CD14-positive monocyte (primary cell): ENCODE results near the gene ULK3. TPM values are rescaled to one million over a fixed set of nuclear protein-coding genes. Genes with fewer than 3 reads are reported as not detected.
A peak's percentile ranks its signal among the peaks of the same experiment; 100 is the strongest.

Experiments used
- DNase-seq, 3 donors: peaks; one replicate each; pipeline ENCODE4 v3.0.0-alpha.2; 2011 to 2022
- H2AFZ ChIP-seq: 2 replicates; pipeline ENCODE4 v1.6.0; 2012; ENCODE audit warnings: mild to moderate bottlenecking, low read depth, low read length, inconsistent platforms; ENCODE audit not compliant: insufficient read depth, poor library complexity, severe bottlenecking
- H3K27ac ChIP-seq, 2 donors: 1 replicate in 1 of 2; 2 replicates in 1 of 2; pipeline ENCODE4 v1.5.1; 2012 to 2013; ENCODE audit warnings: low read length in 2 of 2, control low read depth in 1 of 2, inconsistent platforms in 1 of 2, low read depth in 1 of 2, mild to moderate bottlenecking in 1 of 2
- H3K27me3 ChIP-seq, 2 donors: one replicate each; pipeline versions ENCODE4 v1.6.0 to v1.6.1; 2011 to 2013; ENCODE audit warnings: low read length in 2 of 2; ENCODE audit not compliant: control insufficient read depth in 2 of 2, insufficient read depth in 2 of 2
- H3K36me3 ChIP-seq, 2 donors: replicated peaks in 1 of 2; 1 replicate in 1 of 2; 2 replicates in 1 of 2; pipeline versions ENCODE4 v1.5.1 to v1.6.1; 2012 to 2013; ENCODE audit warnings: low read length in 2 of 2, control low read depth in 1 of 2, inconsistent platforms in 1 of 2, mild to moderate bottlenecking in 1 of 2; ENCODE audit not compliant: insufficient read depth in 2 of 2, control insufficient read depth in 1 of 2
- H3K4me1 ChIP-seq, 2 donors: 1 replicate in 1 of 2; 2 replicates in 1 of 2; pipeline versions ENCODE4 v1.5.1 to v1.6.1; 2012 to 2013; ENCODE audit warnings: low read length in 2 of 2, control low read depth in 1 of 2, inconsistent platforms in 1 of 2, mild to moderate bottlenecking in 1 of 2, moderate library complexity in 1 of 2; ENCODE audit not compliant: insufficient read depth in 2 of 2, control insufficient read depth in 1 of 2
- H3K4me2 ChIP-seq: replicated peaks from 2 replicates; pipeline ENCODE3; 2012; ENCODE audit warnings: low read length, moderate library complexity, mild to moderate bottlenecking; ENCODE audit not compliant: poor library complexity, severe bottlenecking; ENCODE audit errors: extremely low read depth
- H3K4me3 ChIP-seq, 3 experiments: fragments of 200-600 bp in 1 of 3; sonication (generic) in 1 of 3; replicated peaks in 1 of 3; 1 replicate in 2 of 3; 2 replicates in 1 of 3; pipeline ENCODE4 v1.5.1; 2011 to 2013; ENCODE audit warnings: low read length in 3 of 3, mild to moderate bottlenecking in 3 of 3, control low read depth in 2 of 3, low read depth in 2 of 3, inconsistent platforms in 1 of 3, moderate library complexity in 1 of 3
- H3K79me2 ChIP-seq: 2 replicates; pipeline ENCODE4 v1.6.0; 2012; ENCODE audit warnings: mild to moderate bottlenecking, control low read depth, inconsistent platforms, low read length, moderate library complexity; ENCODE audit not compliant: insufficient read depth
- H3K9ac ChIP-seq: 2 replicates; pipeline ENCODE4 v1.6.0; 2017; ENCODE audit warnings: low read length, mild to moderate bottlenecking; ENCODE audit not compliant: insufficient read depth, poor library complexity, severe bottlenecking
- H3K9me3 ChIP-seq, 2 donors: replicated peaks in 1 of 2; 1 replicate in 1 of 2; 2 replicates in 1 of 2; pipeline versions ENCODE4 v1.5.1 to v1.6.1; 2012 to 2013; ENCODE audit warnings: low read length in 2 of 2, control low read depth in 1 of 2; ENCODE audit not compliant: control insufficient read depth in 1 of 2, insufficient read depth in 1 of 2
- H4K20me1 ChIP-seq: 2 replicates; pipeline ENCODE4 v1.6.0; 2012; ENCODE audit warnings: mild to moderate bottlenecking, low read length, control low read depth, moderate library complexity; ENCODE audit not compliant: insufficient read depth
- H3K27ac Mint-ChIP-seq, 7 donors: one replicate each; pipeline ENCODE4 v1.8.0; 2020; ENCODE audit warnings: mild to moderate bottlenecking in 7 of 7, mixed read lengths in 7 of 7, moderate library complexity in 6 of 7, inconsistent platforms in 2 of 7
- H3K27me3 Mint-ChIP-seq, 3 donors: one replicate each; pipeline ENCODE4 v1.8.0; 2021 to 2022; ENCODE audit warnings: low read depth in 3 of 3, mild to moderate bottlenecking in 3 of 3, mixed read lengths in 3 of 3, moderate library complexity in 3 of 3, inconsistent platforms in 1 of 3
- H3K36me3 Mint-ChIP-seq, 2 donors: one replicate each; pipeline ENCODE4 v1.8.0; 2020; ENCODE audit warnings: mixed read lengths in 2 of 2, inconsistent platforms in 1 of 2, mild to moderate bottlenecking in 1 of 2
- H3K4me1 Mint-ChIP-seq: one replicate; pipeline ENCODE4 v1.8.0; 2020; ENCODE audit warnings: mild to moderate bottlenecking, mixed read lengths
- H3K4me3 Mint-ChIP-seq, 2 donors: one replicate each; pipeline ENCODE4 v1.8.0; 2020; ENCODE audit warnings: mild to moderate bottlenecking in 2 of 2, mixed read lengths in 2 of 2, moderate library complexity in 1 of 2
- H3K9me3 Mint-ChIP-seq, 7 donors: one replicate each; pipeline ENCODE4 v1.8.0; 2020 to 2022; ENCODE audit warnings: mixed read lengths in 7 of 7, mild to moderate bottlenecking in 6 of 7, moderate library complexity in 6 of 7, inconsistent platforms in 2 of 7
- WGBS: methylation state at CpG from one replicate; pipeline ENCODE4 v1.1.5; 2013; ENCODE audit warnings: missing lambda C conversion rate; ENCODE audit not compliant: insufficient coverage; 5-methylcytosine and 5-hydroxymethylcytosine counted together
- intact Hi-C, 2 donors: fragments of 100-400 bp; cut with micrococcal nuclease; formaldehyde crosslinking; loops; one replicate each; pipeline versions ENCODE4 v1.15.0 to v1.15.1; 2023
- polyA plus RNA-seq, 3 donors: library from polyadenylated mRNA; depleted of rRNA in 1 of 3; unstranded in 2 of 3; stranded (reverse) in 1 of 3; fragments of 300-500 nt in 2 of 3; fragments of >200 nt in 1 of 3; fragmentation: Illumina TruSeq in 2 of 3; gene quantifications; 1 replicate in 2 of 3; 2 replicates in 1 of 3; pipeline ENCODE4 v1.2.3, GENCODE V29; 2012 to 2021
- TF ChIP-seq, protein P1 (sequence below): fragments of 200-600 bp; IDR thresholded peaks from one replicate; pipeline ENCODE4 v1.8.0; 2022; ENCODE audit warnings: antibody characterized with exemption, mild to moderate bottlenecking

ULK3 gene
- polyA plus RNA-seq, 3 donors: 9.4 to 58.7 (median 16.0) TPM

DNA sequence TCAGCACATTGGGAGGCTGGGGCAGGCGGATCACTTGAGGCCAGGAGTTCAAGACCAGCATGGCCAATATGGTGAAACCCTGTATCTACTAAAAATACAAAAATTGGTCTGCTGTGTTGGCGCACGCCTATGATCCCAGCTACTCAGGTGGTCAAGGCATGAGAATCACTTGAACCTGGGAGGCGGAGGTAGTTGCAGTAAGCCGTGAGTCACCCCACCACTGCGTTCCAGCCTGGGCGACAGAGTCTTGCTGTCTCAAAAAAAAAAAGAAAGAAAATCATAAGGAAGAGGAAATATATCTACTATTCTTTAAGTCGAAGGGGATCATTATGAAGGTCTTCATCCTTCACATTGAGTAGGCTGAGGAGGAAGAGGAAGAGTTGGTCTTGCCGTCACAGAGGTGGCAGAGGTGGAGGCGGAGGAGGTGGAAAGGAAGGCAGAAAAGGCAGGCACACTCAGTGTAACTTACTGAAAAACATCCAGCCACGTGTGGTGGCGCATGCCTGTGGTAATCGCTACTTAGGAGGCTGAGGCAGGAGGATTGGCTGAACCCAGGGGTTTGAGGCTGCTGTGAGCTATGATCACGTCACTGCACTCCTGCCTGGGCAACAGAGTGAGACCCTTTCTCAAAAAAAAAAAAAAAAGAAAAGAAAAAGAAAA is 46.9 kb downstream of the ULK3 start:
- TF ChIP-seq, protein P1, sequence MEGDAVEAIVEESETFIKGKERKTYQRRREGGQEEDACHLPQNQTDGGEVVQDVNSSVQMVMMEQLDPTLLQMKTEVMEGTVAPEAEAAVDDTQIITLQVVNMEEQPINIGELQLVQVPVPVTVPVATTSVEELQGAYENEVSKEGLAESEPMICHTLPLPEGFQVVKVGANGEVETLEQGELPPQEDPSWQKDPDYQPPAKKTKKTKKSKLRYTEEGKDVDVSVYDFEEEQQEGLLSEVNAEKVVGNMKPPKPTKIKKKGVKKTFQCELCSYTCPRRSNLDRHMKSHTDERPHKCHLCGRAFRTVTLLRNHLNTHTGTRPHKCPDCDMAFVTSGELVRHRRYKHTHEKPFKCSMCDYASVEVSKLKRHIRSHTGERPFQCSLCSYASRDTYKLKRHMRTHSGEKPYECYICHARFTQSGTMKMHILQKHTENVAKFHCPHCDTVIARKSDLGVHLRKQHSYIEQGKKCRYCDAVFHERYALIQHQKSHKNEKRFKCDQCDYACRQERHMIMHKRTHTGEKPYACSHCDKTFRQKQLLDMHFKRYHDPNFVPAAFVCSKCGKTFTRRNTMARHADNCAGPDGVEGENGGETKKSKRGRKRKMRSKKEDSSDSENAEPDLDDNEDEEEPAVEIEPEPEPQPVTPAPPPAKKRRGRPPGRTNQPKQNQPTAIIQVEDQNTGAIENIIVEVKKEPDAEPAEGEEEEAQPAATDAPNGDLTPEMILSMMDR: no peak
- Mint-ChIP-seq H3K4me3 (peak overlapping the region in 1 of 2 donors; percentile 42), H3K36me3 (peaks cover 60 to 84% of the 10 kb centered on the region in 2 donors), H3K9me3 (no peaks in the 10 kb centered on the region), H3K27ac (peak overlapping the region; percentile 38 to 89 (median 79)), H3K4me1 (peaks cover 77% of the 10 kb centered on the region), H3K27me3 (peaks cover 0 to 1% (median 0%) of the 10 kb centered on the region in 3 donors)
- H3K79me2 ChIP-seq: peaks cover 97% of the 10 kb centered on the region
- H3K27ac ChIP-seq: peak overlapping the region; percentile 20 to 93
- H3K27me3 ChIP-seq: no peaks in the 10 kb centered on the region
- 89% methylated on average over 8 of the region's 14 CpGs for WGBS
- H3K36me3 ChIP-seq: peaks cover 46 to 79% of the 10 kb centered on the region in 2 donors
- intact Hi-C loops: no loop called here
- no peak for DNase-seq
- peaks cover 67 to 88% of the 10 kb centered on the region in 2 donors for H3K4me1 ChIP-seq
- H4K20me1 ChIP-seq: peaks cover 92% of the 10 kb centered on the region
- H2AFZ ChIP-seq: no peak overlapping the region
- no peak overlapping the region for H3K4me2 ChIP-seq
- H3K9me3 ChIP-seq: no peaks in the 10 kb centered on the region
- no peak overlapping the region for H3K9ac ChIP-seq
- no peak overlapping the region for H3K4me3 ChIP-seq

DNA sequence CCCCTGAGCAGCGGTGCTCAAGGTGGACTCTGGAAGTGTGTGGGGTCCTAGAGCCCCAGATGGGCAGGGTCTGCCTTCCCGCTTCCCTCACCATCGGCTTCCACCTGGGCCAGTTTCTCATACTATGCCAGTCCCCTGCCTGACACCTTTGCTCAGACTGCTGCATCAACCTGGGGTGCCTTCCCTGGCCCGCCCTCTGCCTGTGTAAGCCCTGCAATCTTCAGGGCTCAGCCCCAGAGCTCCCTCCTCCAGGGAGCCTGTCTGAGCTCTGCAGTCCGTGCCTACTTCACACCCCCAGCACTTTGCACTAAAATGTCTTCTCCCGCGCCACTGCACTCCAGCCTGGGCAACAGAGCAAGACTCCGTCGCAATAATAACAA is 48.0 kb downstream of the ULK3 start:
- intact Hi-C loops: no loop called here
- Histone ChIP-seq H3K4me1 (peaks cover 68 to 88% of the 10 kb centered on the region in 2 donors), H3K36me3 (peaks cover 37 to 70% of the 10 kb centered on the region in 2 donors), H3K79me2 (peaks cover 99% of the 10 kb centered on the region), H3K9me3 (no peaks in the 10 kb centered on the region), H3K27me3 (no peaks in the 10 kb centered on the region), H3K9ac (no peak overlapping the region), H3K4me2 (no peak overlapping the region), H3K27ac (peak overlapping the region; percentile 10 to 97), H2AFZ (no peak overlapping the region), H4K20me1 (peaks cover 81% of the 10 kb centered on the region), H3K4me3 (no peak overlapping the region)
- Mint-ChIP-seq H3K36me3 (peaks cover 55 to 76% of the 10 kb centered on the region in 2 donors), H3K4me3 (no peak overlapping the region), H3K4me1 (peaks cover 77% of the 10 kb centered on the region), H3K27me3 (peaks cover 0 to 1% (median 0%) of the 10 kb centered on the region in 3 donors), H3K9me3 (no peaks in the 10 kb centered on the region), H3K27ac (peak overlapping the region in 6 of 7 donors; percentile 65 to 87 (median 82))
- TF ChIP-seq, protein P1: no peak
- 84% methylated on average over 2 of the region's 9 CpGs for WGBS
- DNase-seq: no peak
